WTC11 (cell line): ENCODE results near the gene NRXN3. TPM values are rescaled to one million over a fixed set of nuclear protein-coding genes. Genes with fewer than 3 reads are reported as not detected.

Source experiments
- ATAC-seq: fragments of 200-7000 bp; cut with Tn5 transposase; 2 replicates; pipeline ENCODE4 v1.10.0; 2021; ENCODE audit warnings: mild to moderate bottlenecking, moderate library complexity
- CTCF ChIA-PET: fragments of 300-600 bp; sonication (Branson Sonifier 250); formaldehyde crosslinking; loops from one replicate; lab custom pipeline; 2021; ENCODE audit warnings: antibody characterized with exemption; lab: Charles Lee
- POLR2A ChIA-PET: fragments of 350-600 bp; sonication (Branson Sonifier 250); formaldehyde crosslinking; loops from one replicate; lab custom pipeline; 2021; ENCODE audit warnings: antibody characterized with exemption; lab: Charles Lee
- DNase-seq: peaks from one replicate; pipeline ENCODE4 v3.0.0; 2021; ENCODE audit warnings: low spot score
- H3K27ac Mint-ChIP-seq: 2 replicates; pipeline ENCODE4 v1.8.0; 2021; ENCODE audit warnings: mixed read lengths
- H3K27me3 Mint-ChIP-seq: 2 replicates; pipeline ENCODE4 v1.8.0; 2021; ENCODE audit warnings: low read depth, mild to moderate bottlenecking, moderate library complexity, mixed read lengths
- H3K36me3 Mint-ChIP-seq: 2 replicates; pipeline ENCODE4 v1.8.0; 2021; ENCODE audit warnings: mixed read lengths
- H3K4me1 Mint-ChIP-seq: 2 replicates; pipeline ENCODE4 v1.8.0; 2022; ENCODE audit warnings: mixed read lengths
- H3K4me3 Mint-ChIP-seq: 2 replicates; pipeline ENCODE4 v1.8.0; 2021; ENCODE audit warnings: mild to moderate bottlenecking, moderate library complexity, mixed read lengths
- H3K9me3 Mint-ChIP-seq: 2 replicates; pipeline ENCODE4 v1.8.0; 2021; ENCODE audit warnings: mixed read lengths
- ATF3 ChIP-seq: sonication (generic); formaldehyde crosslinking; conservative IDR thresholded peaks from 2 replicates; pipeline ENCODE4 v1.8.1; 2022; ENCODE audit warnings: mild to moderate bottlenecking, missing genetic modification reagents
- E2F4 ChIP-seq: sonication (generic); formaldehyde crosslinking; IDR thresholded peaks from 2 replicates; pipeline ENCODE4 v1.8.1; 2022; ENCODE audit warnings: low read depth, mild to moderate bottlenecking, moderate library complexity, missing genetic modification reagents, borderline replicate concordance
- GTF2I ChIP-seq: fragments of 250-450 bp; sonication (Bioruptor Pico); conservative IDR thresholded peaks from 2 replicates; pipeline ENCODE4 v1.4.0; 2021; ENCODE audit warnings: mild to moderate bottlenecking
- HMGA2 ChIP-seq: fragments of 250-450 bp; sonication (Bioruptor Pico); IDR thresholded peaks from 2 replicates; pipeline ENCODE4 v1.4.0; 2021; ENCODE audit warnings: mild to moderate bottlenecking, moderate library complexity
- MLX ChIP-seq: sonication (generic); formaldehyde crosslinking; IDR thresholded peaks from 2 replicates; pipeline ENCODE4 v1.8.1; 2023; ENCODE audit warnings: mild to moderate bottlenecking, missing genetic modification reagents, moderate library complexity
- NR1H2 ChIP-seq: sonication (generic); formaldehyde crosslinking; IDR thresholded peaks from 2 replicates; pipeline ENCODE4 v1.9.0; 2021; ENCODE audit warnings: mild to moderate bottlenecking, moderate library complexity, missing genetic modification reagents
- USF2 ChIP-seq: sonication (generic); formaldehyde crosslinking; IDR thresholded peaks from 2 replicates; pipeline ENCODE4 v1.8.1; 2023; ENCODE audit warnings: mild to moderate bottlenecking, missing genetic modification reagents, moderate library complexity
- ZNF416 ChIP-seq: fragments of 250-450 bp; sonication (Bioruptor Pico); IDR thresholded peaks from 2 replicates; pipeline ENCODE4 v1.9.0; 2021; ENCODE audit warnings: mild to moderate bottlenecking, inconsistent platforms
- ZNF425 ChIP-seq: fragments of 250-450 bp; sonication (Bioruptor Pico); conservative IDR thresholded peaks from 2 replicates; pipeline ENCODE4 v1.9.0; 2021; ENCODE audit warnings: mild to moderate bottlenecking
- ZNF671 ChIP-seq: fragments of 250-450 bp; sonication (Bioruptor Pico); IDR thresholded peaks from 2 replicates; pipeline ENCODE4 v1.8.0; 2021; ENCODE audit warnings: mild to moderate bottlenecking
- total RNA-seq: library from RNA; stranded (reverse); gene quantifications from 3 replicates; pipeline ENCODE4 v1.2.3, GENCODE V29; 2021
- TF ChIP-seq, protein P1 (sequence below): sonication (generic); formaldehyde crosslinking; IDR thresholded peaks from 2 replicates; pipeline ENCODE4 v1.8.1; 2022; ENCODE audit warnings: mild to moderate bottlenecking, missing genetic modification reagents, moderate library complexity, borderline replicate concordance
- TF ChIP-seq, protein P2 (sequence below): sonication (generic); formaldehyde crosslinking; conservative IDR thresholded peaks from 2 replicates; pipeline ENCODE4 v1.8.1; 2023; ENCODE audit warnings: mild to moderate bottlenecking, low read depth, missing genetic modification reagents, moderate library complexity

The NRXN3 gene
- total RNA-seq, 1 experiment from 2014 or later = 3.0 TPM

DNA sequence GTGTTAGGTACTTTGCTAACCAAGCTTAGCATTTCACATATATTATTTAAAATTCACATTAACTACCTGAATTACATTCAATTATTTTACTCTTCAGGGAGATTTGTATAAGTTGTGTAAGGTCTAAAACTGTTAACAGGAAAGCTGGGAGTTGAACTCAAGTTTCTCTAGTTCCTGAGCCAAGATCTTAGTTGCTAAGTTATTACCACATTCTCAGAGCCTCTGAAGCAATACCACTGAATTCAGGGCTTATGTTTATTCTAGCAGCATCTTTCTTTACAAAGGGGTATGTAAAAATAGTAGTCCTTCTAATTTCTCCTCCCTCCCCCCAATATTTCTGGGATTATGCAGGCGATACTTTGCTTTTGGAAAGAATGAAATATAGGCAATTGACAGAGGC, 1254.3 kb downstream of the NRXN3 start (continued):
- no peak for TF ChIP-seq ZNF425 (CRISPR knock-in tag)
- no peak for TF ChIP-seq MLX (CRISPR knock-in tag)
- TF ChIP-seq, protein P1, sequence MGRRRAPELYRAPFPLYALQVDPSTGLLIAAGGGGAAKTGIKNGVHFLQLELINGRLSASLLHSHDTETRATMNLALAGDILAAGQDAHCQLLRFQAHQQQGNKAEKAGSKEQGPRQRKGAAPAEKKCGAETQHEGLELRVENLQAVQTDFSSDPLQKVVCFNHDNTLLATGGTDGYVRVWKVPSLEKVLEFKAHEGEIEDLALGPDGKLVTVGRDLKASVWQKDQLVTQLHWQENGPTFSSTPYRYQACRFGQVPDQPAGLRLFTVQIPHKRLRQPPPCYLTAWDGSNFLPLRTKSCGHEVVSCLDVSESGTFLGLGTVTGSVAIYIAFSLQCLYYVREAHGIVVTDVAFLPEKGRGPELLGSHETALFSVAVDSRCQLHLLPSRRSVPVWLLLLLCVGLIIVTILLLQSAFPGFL (CRISPR knock-in tag) = no peak

DNA sequence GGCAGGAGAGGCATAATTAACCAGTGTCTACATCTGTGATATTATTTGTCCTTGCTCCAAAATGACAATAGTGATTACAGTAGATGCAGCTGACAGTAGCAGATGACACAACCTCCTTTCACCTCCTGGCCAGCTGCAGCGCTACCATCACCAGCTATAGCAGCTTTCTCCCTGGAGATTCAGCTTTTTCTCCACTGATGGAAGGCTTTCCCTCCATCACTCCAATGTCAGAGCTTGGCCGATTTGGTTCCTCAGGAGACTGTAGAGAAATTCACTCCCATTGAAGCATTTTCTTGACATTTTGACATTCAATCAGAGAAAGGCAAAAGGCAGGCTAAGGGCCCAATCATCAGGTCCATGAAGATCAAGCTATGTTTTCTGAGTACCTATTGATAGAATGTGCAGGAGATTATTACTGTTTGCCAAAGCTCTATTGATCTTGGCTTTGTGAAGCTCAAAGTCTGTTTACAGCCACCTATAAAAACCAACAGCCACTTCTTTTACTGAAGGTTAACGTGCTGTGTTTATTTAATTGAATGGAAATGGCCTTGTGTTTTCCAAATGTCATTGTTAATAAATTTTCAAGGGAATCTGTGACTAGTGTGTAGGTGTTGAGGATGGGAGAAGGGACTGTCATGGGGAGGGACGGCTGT, 1256.1 kb downstream of the NRXN3 start:
- no peak overlapping the region for H3K4me3 Mint-ChIP-seq
- POLR2A ChIA-PET = interaction anchor here (0.5 kb wide), 1 partner anchor 24 kb away, joined by 4 read pairs; no protein-coding TSS in a partner anchor

GRCh38 chr14:79432640-79433039, 1262.5 kb downstream of the NRXN3 start:
- Mint-ChIP-seq H3K4me3 (no peak overlapping the region), H3K27me3 (no peaks in the 10 kb centered on the region), H3K4me1 (peaks cover 22% of the 10 kb centered on the region), H3K9me3 (peaks cover 8% of the 10 kb centered on the region; the same call in 1 of the 2 replicates), H3K36me3 (no peaks in the 10 kb centered on the region), H3K27ac (no peak overlapping the region)
- ChIA-PET CTCF (no interaction called here), POLR2A (no interaction called here)
- no peak for DNase-seq
- no peak for ATAC-seq
- TF ChIP-seq NR1H2 (CRISPR knock-in tag) (no peak), ATF3 (CRISPR knock-in tag) (no peak), HMGA2 (CRISPR knock-in tag) (no peak), USF2 (CRISPR knock-in tag) (no peak)

More for the DNA sequence above, 1256.1 kb downstream of the NRXN3 start:
- TF ChIP-seq, protein P2, sequence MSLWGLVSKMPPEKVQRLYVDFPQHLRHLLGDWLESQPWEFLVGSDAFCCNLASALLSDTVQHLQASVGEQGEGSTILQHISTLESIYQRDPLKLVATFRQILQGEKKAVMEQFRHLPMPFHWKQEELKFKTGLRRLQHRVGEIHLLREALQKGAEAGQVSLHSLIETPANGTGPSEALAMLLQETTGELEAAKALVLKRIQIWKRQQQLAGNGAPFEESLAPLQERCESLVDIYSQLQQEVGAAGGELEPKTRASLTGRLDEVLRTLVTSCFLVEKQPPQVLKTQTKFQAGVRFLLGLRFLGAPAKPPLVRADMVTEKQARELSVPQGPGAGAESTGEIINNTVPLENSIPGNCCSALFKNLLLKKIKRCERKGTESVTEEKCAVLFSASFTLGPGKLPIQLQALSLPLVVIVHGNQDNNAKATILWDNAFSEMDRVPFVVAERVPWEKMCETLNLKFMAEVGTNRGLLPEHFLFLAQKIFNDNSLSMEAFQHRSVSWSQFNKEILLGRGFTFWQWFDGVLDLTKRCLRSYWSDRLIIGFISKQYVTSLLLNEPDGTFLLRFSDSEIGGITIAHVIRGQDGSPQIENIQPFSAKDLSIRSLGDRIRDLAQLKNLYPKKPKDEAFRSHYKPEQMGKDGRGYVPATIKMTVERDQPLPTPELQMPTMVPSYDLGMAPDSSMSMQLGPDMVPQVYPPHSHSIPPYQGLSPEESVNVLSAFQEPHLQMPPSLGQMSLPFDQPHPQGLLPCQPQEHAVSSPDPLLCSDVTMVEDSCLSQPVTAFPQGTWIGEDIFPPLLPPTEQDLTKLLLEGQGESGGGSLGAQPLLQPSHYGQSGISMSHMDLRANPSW (CRISPR knock-in tag) = no peak
- TF ChIP-seq GTF2I = no peak
- no peak for TF ChIP-seq ZNF416 (CRISPR knock-in tag)
- no peak for TF ChIP-seq ZNF671 (CRISPR knock-in tag)
- TF ChIP-seq E2F4 (CRISPR knock-in tag) = no peak
- Mint-ChIP-seq H3K27me3 (no peaks in the 10 kb centered on the region), H3K9me3 (peaks cover 14% of the 10 kb centered on the region), H3K27ac (no peak overlapping the region), H3K36me3 (peaks cover 3% of the 10 kb centered on the region; the same call in 1 of the 2 replicates), H3K4me1 (peaks cover 2% of the 10 kb centered on the region; the same call in 1 of the 2 replicates)
- no peak for ATAC-seq
- CTCF ChIA-PET = no interaction called here
- no peak for DNase-seq
